Activated naive CD4-positive, alpha-beta T cell treated with anti-CD3 and anti-CD28 coated beads, Interleukin-2, amount 50 U/mL, for 24 hours (primary cell): ENCODE results near the gene ARTN.

Experiments used
- H3K27ac Mint-ChIP-seq: one replicate; pipeline ENCODE4 v1.8.0; 2021; ENCODE audit warnings: mild to moderate bottlenecking, mixed read lengths
- H3K27me3 Mint-ChIP-seq: one replicate; pipeline ENCODE4 v1.8.0; 2021; ENCODE audit warnings: mixed read lengths
- H3K36me3 Mint-ChIP-seq: one replicate; pipeline ENCODE4 v1.8.0; 2021; ENCODE audit warnings: mixed read lengths
- H3K4me1 Mint-ChIP-seq: one replicate; pipeline ENCODE4 v1.8.0; 2021; ENCODE audit warnings: mixed read lengths
- H3K4me3 Mint-ChIP-seq: one replicate; pipeline ENCODE4 v1.8.0; 2021; ENCODE audit warnings: mild to moderate bottlenecking, mixed read lengths
- H3K9me3 Mint-ChIP-seq: one replicate; pipeline ENCODE4 v1.8.0; 2021; ENCODE audit warnings: mixed read lengths

ARTN gene

GRCh38 chr1:43933386-43934100, at the start of gene ARTN:
TSS of gene ARTN (plus strand) at chr1:43933801. CDS start at chr1:43935657, 1,856 bp downstream.
- H3K4me3 Mint-ChIP-seq: peak within 1 kb of the TSS; percentile 52
- peaks cover 2% of the 10 kb centered on the region for H3K36me3 Mint-ChIP-seq
- H3K4me1 Mint-ChIP-seq: peaks cover 12% of the 10 kb centered on the region
- H3K27ac Mint-ChIP-seq: no peak within 1 kb of the TSS
- H3K27me3 Mint-ChIP-seq: peaks cover 26% of the 10 kb centered on the region
- H3K9me3 Mint-ChIP-seq: no peaks in the 10 kb centered on the region

GRCh38 chr1:43885279-43885801, 48.3 kb upstream of the ARTN start:
- H3K27ac Mint-ChIP-seq: no peak overlapping the region
- H3K9me3 Mint-ChIP-seq: no peaks in the 10 kb centered on the region
- no peaks in the 10 kb centered on the region for H3K27me3 Mint-ChIP-seq

GRCh38 chr1:43887748-43888147, 45.9 kb upstream of the ARTN start:
- Mint-ChIP-seq H3K27me3 (no peaks in the 10 kb centered on the region), H3K36me3 (peaks cover 1% of the 10 kb centered on the region), H3K4me3 (no peak overlapping the region), H3K9me3 (no peaks in the 10 kb centered on the region), H3K4me1 (no peaks in the 10 kb centered on the region), H3K27ac (no peak overlapping the region)

More at GRCh38 chr1:43885279-43885801, 48.3 kb upstream of the ARTN start:
- Mint-ChIP-seq H3K4me3 (no peak overlapping the region), H3K4me1 (no peaks in the 10 kb centered on the region), H3K36me3 (peaks cover 1% of the 10 kb centered on the region)

- Mint-ChIP-seq H3K9me3 (no peaks in the 10 kb centered on the region), H3K36me3 (peaks cover 5% of the 10 kb centered on the region), H3K27me3 (no peaks in the 10 kb centered on the region), H3K4me3 (no peak overlapping the region), H3K27ac (no peak overlapping the region), H3K4me1 (no peaks in the 10 kb centered on the region)
Observed at GRCh38 chr1:43890815-43891214, 42.8 kb upstream of the ARTN start.

- Mint-ChIP-seq H3K4me1 (no peaks in the 10 kb centered on the region), H3K4me3 (no peak overlapping the region), H3K9me3 (no peaks in the 10 kb centered on the region), H3K27ac (no peak overlapping the region), H3K27me3 (no peaks in the 10 kb centered on the region), H3K36me3 (peaks cover 10% of the 10 kb centered on the region)
Observed at GRCh38 chr1:43893006-43893405, 40.6 kb upstream of the ARTN start.

GRCh38 chr1:43898981-43899380, 34.6 kb upstream of the ARTN start:
- Mint-ChIP-seq H3K9me3 (no peaks in the 10 kb centered on the region), H3K4me3 (no peak overlapping the region), H3K36me3 (peaks cover 15% of the 10 kb centered on the region), H3K4me1 (no peaks in the 10 kb centered on the region), H3K27me3 (no peaks in the 10 kb centered on the region), H3K27ac (no peak overlapping the region)

GRCh38 chr1:43900386-43900785, 33.2 kb upstream of the ARTN start:
- H3K4me3 Mint-ChIP-seq: no peak overlapping the region
- H3K4me1 Mint-ChIP-seq: no peaks in the 10 kb centered on the region
- no peaks in the 10 kb centered on the region for H3K9me3 Mint-ChIP-seq
- no peak overlapping the region for H3K27ac Mint-ChIP-seq
- H3K27me3 Mint-ChIP-seq: no peaks in the 10 kb centered on the region
- peaks cover 10% of the 10 kb centered on the region for H3K36me3 Mint-ChIP-seq

GRCh38 chr1:43901196-43901961, 32.2 kb upstream of the ARTN start:
- no peaks in the 10 kb centered on the region for H3K27me3 Mint-ChIP-seq
- peaks cover under 1% of the 10 kb centered on the region for H3K4me1 Mint-ChIP-seq
- peaks cover 8% of the 10 kb centered on the region for H3K36me3 Mint-ChIP-seq
- H3K4me3 Mint-ChIP-seq: no peak overlapping the region
- no peaks in the 10 kb centered on the region for H3K9me3 Mint-ChIP-seq
- H3K27ac Mint-ChIP-seq: no peak overlapping the region

- no peak overlapping the region for H3K4me3 Mint-ChIP-seq
- peaks cover 4% of the 10 kb centered on the region for H3K4me1 Mint-ChIP-seq
- no peak overlapping the region for H3K27ac Mint-ChIP-seq
- H3K36me3 Mint-ChIP-seq: peaks cover 8% of the 10 kb centered on the region
- H3K27me3 Mint-ChIP-seq: no peaks in the 10 kb centered on the region
- H3K9me3 Mint-ChIP-seq: no peaks in the 10 kb centered on the region
Observed at GRCh38 chr1:43902058-43902831, 31.4 kb upstream of the ARTN start.

GRCh38 chr1:43904660-43905551, 28.7 kb upstream of the ARTN start:
- Mint-ChIP-seq H3K4me3 (no peak overlapping the region), H3K9me3 (no peaks in the 10 kb centered on the region), H3K27ac (no peak overlapping the region), H3K27me3 (no peaks in the 10 kb centered on the region), H3K4me1 (peaks cover 4% of the 10 kb centered on the region), H3K36me3 (peaks cover 9% of the 10 kb centered on the region)

- peaks cover 4% of the 10 kb centered on the region for H3K4me1 Mint-ChIP-seq
- no peaks in the 10 kb centered on the region for H3K9me3 Mint-ChIP-seq
- H3K4me3 Mint-ChIP-seq: no peak overlapping the region
- H3K27me3 Mint-ChIP-seq: no peaks in the 10 kb centered on the region
- peaks cover 11% of the 10 kb centered on the region for H3K36me3 Mint-ChIP-seq
- H3K27ac Mint-ChIP-seq: no peak overlapping the region
Observed at GRCh38 chr1:43908226-43908625, 25.4 kb upstream of the ARTN start.

- H3K36me3 Mint-ChIP-seq: peaks cover 11% of the 10 kb centered on the region
- H3K27me3 Mint-ChIP-seq: no peaks in the 10 kb centered on the region
- H3K4me3 Mint-ChIP-seq: no peak overlapping the region
- no peaks in the 10 kb centered on the region for H3K9me3 Mint-ChIP-seq
- H3K27ac Mint-ChIP-seq: no peak overlapping the region
- peaks cover 4% of the 10 kb centered on the region for H3K4me1 Mint-ChIP-seq
Observed at GRCh38 chr1:43908858-43909257, 24.7 kb upstream of the ARTN start.

- Mint-ChIP-seq H3K4me3 (no peak overlapping the region), H3K27ac (no peak overlapping the region), H3K9me3 (no peaks in the 10 kb centered on the region), H3K36me3 (peaks cover 11% of the 10 kb centered on the region), H3K4me1 (peaks cover 4% of the 10 kb centered on the region), H3K27me3 (no peaks in the 10 kb centered on the region)
Observed at GRCh38 chr1:43910343-43910742, 23.3 kb upstream of the ARTN start.

GRCh38 chr1:43912607-43913006, 21.0 kb upstream of the ARTN start:
- H3K27ac Mint-ChIP-seq: no peak overlapping the region
- no peaks in the 10 kb centered on the region for H3K4me1 Mint-ChIP-seq
- H3K9me3 Mint-ChIP-seq: no peaks in the 10 kb centered on the region
- H3K27me3 Mint-ChIP-seq: no peaks in the 10 kb centered on the region
- H3K4me3 Mint-ChIP-seq: no peak overlapping the region
- peaks cover 8% of the 10 kb centered on the region for H3K36me3 Mint-ChIP-seq

GRCh38 chr1:43913051-43913501, 20.5 kb upstream of the ARTN start:
- Mint-ChIP-seq H3K27ac (no peak overlapping the region), H3K36me3 (peaks cover 8% of the 10 kb centered on the region), H3K27me3 (no peaks in the 10 kb centered on the region), H3K4me3 (no peak overlapping the region), H3K4me1 (no peaks in the 10 kb centered on the region), H3K9me3 (no peaks in the 10 kb centered on the region)
